ENCODE measurements around the gene NXN.
"Not testable (repeated sequence)": the region's sequence is repeated elsewhere in the genome, so short reads cannot be mapped to it uniquely, and the experiment has no call there.

The NXN gene

GRCh38 chr17:791829-792228, 187.7 kb downstream of the NXN start:
- no peak for DNase-seq

GRCh38 chr17:790874-791247, 188.7 kb downstream of the NXN start:
- DNase-seq, result not testable (repeated sequence)

GRCh38 chr17:789931-790873, 189.4 kb downstream of the NXN start:
- DNase-seq, result not testable (repeated sequence)

DNA sequence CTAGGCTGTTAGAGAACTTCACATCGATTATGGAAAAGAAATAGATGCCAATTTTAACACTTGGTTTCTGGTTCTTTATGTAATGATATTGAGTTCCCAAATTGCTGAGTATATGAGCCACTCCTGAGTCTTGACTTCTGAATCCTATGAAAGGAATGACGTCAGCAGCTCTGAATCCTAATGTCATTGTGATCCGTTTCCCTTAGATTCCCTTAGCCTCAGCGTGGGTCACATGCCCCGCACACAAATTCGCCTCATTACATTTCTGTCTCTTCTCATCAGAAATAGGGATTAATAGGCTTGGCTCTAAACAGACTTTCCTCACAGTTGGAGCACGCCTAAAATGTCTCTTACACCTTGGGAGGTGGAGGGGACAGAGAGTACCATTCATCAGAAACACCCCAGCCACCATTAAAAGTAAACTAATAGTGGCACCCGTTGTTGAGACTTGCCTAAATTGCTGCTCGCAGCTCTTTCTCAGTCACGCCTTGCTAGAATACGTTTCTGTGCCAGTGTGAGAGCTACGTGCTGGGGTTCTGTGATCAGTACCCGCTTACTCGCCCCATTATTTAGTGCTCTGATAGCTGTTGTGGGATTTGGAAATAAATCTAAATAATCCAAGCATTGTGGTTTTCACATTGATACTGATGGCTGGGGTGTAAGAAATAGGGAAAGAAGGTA, 190.3 kb downstream of the NXN start:
- DNase-seq, result no peak

GRCh38 chr17:788551-788950, 191.0 kb downstream of the NXN start:
- DNase-seq, result no peak

GRCh38 chr17:787641-788221, 191.8 kb downstream of the NXN start:
- DNase-seq, result no peak

DNA sequence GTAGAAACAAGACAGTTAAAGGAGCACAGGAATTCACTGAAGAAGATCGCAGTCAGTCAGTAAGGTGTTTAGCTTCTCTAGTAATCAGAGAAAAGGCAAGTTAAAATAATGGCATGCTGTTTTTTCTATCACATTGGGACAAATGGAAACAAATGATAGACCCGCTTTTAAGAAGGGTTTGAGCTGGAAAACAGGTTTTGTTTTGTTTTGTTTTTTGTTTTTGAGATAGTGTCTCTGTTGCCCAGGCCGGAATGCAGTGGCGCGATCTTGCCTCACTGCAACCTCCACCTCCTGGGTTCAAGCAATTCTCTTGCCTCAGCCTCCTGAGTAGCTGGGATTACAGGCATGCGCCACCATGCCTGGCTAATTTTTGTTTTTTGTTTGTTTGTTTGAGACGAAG, 193.7 kb downstream of the NXN start:
- not testable (repeated sequence) for DNase-seq

DNA sequence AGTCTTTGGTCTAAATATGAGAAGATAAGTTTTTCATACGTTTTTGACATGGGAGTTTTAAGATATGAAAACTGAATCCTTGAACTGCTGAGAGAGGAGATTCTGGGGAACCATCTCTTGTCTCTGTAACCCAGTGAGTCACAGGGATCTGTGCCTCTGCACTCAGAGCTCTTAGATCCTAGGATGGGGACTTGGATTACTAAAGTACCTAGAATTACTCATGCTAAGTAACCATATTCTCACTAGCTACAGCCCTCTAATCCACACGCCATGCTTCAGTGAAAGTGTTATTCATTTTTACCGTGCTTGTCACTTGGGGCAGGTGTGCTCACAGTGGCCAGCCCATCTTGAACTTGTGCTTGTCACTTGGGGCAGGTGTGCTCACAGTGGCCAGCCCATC, 195.4 kb downstream of the NXN start:
- DNase-seq, result peak; percentile 54

- DNase-seq, result peak; percentile 85
These were observed 197.5 kb downstream of the NXN start, which contains the start of the genes GLOD4 and MRM3 for GRCh38 chr17:781805-782731. Gene GLOD4, minus strand, starts transcription at chr17:782280. Its CDS starts 25 bp downstream, at chr17:782255. Gene MRM3, plus strand, starts transcription at chr17:782353. Its CDS starts 26 bp downstream, at chr17:782379.

DNA sequence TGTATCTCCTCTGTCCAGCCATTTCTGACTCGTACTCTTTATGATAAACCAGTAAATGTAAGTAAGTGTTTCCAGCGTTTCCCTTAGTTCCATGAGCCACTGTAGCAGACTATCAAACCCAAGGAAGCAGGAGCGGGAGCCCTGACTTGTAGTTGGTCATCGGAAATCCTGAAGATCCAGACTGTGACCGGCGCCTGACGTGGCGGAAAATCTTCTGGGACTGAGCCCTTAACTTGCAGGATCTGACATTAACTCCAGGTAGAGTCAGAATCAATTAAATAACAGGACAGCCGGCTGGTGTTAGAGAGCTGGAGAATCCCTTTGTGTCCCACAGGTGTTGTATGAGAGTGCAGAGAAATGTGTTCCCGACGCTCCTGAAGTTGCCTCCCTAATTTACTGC, 201.5 kb downstream of the NXN start:
- DNase-seq, result no peak

- DNase-seq, result no peak
These were observed 205.3 kb downstream of the NXN start for GRCh38 chr17:774313-774584.

DNA sequence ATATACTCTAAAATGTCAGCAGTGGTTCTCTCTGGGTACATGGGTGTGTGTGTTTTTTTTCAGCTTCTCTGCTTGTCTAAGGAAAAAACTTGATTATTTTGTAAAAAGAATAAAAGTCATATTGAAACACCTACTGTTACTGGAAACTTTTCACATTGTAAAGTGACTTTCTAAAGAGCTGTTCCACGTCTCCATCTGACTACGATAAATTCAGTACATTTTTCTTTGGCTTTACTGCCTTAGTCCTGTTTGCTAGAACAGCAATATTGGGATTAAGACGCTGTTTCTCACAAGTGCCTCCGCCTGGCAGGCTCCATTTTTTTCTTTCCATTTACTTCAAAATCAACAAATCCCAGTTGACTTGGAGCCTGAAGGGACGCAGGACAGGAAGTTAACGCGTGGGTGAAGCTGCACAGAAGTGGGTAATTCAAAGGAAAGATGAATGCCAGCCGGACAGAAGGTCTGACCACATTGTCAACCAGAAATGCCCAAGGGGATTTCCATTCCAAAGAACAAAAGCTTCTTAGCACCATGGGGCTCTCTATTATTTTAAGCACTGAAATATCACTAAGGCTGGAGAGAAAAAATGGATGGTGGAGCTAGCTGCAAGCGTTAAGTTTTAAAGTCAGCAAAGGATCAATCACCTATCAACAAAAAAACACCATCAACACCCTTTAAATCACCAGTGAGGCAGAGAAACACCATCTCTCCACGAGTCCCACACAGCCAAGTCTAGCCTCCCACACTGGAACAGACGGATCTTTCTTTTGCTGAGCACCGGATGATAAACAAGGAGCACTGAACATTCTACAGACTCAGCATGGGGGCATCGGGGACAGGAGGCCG, 205.9 kb downstream of the NXN start:
- DNase-seq, result no peak

- DNase-seq, result no peak
These were observed 206.6 kb downstream of the NXN start for GRCh38 chr17:773016-773415.

GRCh38 chr17:767076-767475, 212.5 kb downstream of the NXN start:
- no peak for DNase-seq

- DNase-seq, result no peak
These were observed 219.2 kb downstream of the NXN start for GRCh38 chr17:760371-760770.

DNA sequence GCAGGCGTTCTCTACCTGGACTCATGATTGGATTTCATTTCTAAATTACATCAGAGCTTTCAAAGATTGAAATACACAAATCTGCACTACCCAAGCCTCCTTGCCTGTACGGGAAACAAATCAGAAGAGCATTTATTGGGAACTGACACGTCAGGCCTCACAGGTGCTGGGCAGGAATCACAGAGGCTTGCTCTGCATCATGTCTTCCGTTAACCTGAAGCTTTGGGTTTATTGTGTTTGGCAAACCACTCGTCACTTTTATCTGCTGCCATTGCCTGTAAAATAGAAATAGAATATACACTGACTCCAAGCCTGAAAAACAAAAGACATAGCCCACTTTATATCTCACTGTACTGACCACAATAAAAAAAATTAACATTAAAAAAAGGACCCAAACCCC, 219.6 kb downstream of the NXN start:
- no peak for DNase-seq

DNA sequence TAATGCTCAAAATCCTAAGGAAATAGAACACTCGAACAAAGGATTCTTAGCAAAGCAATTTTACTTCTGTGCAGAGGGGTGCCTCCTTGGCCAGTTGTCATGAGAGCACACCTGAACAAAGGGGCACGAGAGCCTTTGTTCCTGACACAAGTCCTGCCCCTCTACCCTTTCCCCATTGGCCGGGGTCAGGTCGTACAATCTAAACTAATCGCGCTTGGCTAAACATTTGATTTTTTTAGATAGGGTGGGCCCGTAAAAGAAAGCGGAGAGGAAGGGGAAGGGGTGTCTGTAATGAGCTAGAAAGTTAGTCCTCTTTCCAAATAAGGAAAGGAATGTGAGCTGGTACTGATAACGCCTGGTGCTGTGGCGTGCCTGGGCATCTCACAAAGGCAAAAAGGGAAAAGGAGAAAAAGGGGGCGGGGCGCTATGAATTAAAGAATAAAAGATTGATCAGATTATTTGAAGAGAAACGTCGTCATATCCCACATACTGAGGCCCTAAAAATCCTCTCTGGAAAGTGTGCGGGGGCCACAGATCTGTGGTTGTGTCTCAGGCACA, 223.5 kb downstream of the NXN start:
- not testable (repeated sequence) for DNase-seq

DNA sequence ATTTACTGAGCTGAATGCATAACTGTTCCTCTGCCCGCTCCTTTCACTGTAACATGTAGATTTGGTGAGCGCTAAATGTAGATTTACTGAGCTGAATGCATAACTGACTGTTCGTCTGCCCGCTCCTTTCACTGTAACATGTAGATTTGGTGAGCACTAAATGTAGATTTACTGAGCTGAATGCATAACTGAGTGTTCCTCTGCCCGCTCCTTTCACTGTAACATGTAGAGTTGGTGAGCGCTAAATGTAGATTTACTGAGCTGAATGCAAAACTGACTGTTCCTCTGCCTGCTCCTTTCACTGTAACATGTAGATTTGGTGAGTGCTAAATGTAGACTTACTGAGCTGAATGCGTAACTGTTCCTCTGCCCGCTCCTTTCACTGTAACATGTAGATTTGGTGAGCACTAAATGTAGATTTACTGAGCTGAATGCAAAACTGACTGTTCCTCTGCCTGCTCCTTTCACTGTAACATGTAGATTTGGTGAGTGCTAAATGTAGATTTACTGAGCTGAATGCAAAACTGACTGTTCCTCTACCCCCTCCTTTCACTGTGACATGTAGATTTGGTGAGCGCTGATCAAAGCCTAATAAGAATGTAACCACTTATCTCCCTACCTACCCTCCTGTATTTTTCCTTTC, 224.1 kb downstream of the NXN start:
- DNase-seq, result not testable (repeated sequence)

DNA sequence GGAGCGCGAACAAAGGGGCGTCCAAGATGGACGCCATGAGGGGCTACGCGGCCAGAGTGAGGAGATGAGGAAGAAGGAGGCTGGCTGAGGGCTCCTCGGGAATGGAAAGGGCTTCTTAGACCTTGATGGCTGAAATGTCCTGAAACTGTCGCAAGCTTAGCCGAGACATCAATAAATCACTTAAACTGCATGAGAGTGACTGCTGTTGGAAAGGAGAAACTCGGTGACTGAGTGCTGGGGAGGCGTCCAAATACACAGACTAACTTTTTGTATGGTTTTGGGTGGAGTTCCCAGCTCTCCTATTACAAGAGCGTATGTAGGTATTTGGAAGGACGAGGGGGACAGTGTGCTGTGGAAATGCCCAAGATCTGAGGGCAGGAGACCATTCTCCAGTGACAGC, 226.2 kb downstream of the NXN start:
- DNase-seq, result no peak

- DNase-seq, result peak; percentile 75
These were observed 226.9 kb downstream of the NXN start for GRCh38 chr17:752620-753219.
